Endothelial cell of umbilical vein (primary cell): Measurements from ENCODE around the gene CLDN9. TPM values are rescaled to one million over a fixed set of nuclear protein-coding genes. Genes with fewer than 3 reads are reported as not detected.
A peak's percentile ranks its signal among the peaks of the same experiment; 100 is the strongest.

Source experiments
- BruUV-seq: library from RNA; stranded (reverse); fragments of 400-500 nt; replicated peaks from 2 replicates; lab custom pipeline; 2021; lab: Mats Ljungman, UMichigan
- CTCF ChIA-PET: fragments of 300-600, 350-600 bp; sonication (Branson Sonifier 250); formaldehyde crosslinking; loops from one replicate; lab custom pipeline; 2021; ENCODE audit warnings: antibody characterized with exemption, inconsistent platforms; lab: Charles Lee
- POLR2A ChIA-PET: fragments of 300-600, 350-600 bp; sonication (Branson Sonifier 250); formaldehyde crosslinking; loops from one replicate; lab custom pipeline; 2021; ENCODE audit warnings: antibody characterized with exemption, inconsistent platforms; lab: Charles Lee
- DNase-seq: peaks from one replicate; pipeline ENCODE4 v3.0.0-alpha.2; 2011; ENCODE audit warnings: low read depth, low spot score
- FAIRE-seq: peaks from 2 replicates; lab custom pipeline; 2011; peaks lifted over from hg19 to GRCh38; lab: Jason Lieb, UNC
- H2AFZ ChIP-seq: 2 replicates; pipeline ENCODE4 v1.6.0; 2012; ENCODE audit warnings: low read depth, low read length, control low read depth, inconsistent platforms
- H3K27ac ChIP-seq: 2 replicates; pipeline ENCODE4 v1.5.1; 2011; ENCODE audit warnings: low read depth, mild to moderate bottlenecking, control low read depth, low read length, moderate library complexity; ENCODE audit not compliant: insufficient read depth
- H3K27me3 ChIP-seq, 2 experiments: 2 replicates each; pipeline versions ENCODE4 v1.6.0 to v1.6.1; 2011; ENCODE audit warnings: low read length in 2 of 2, mixed read lengths in 1 of 2; ENCODE audit not compliant: control insufficient read depth in 2 of 2, insufficient read depth in 2 of 2
- H3K36me3 ChIP-seq, 2 experiments: 2 replicates in 1 of 2; 3 replicates in 1 of 2; pipeline ENCODE4 v1.5.1; 2011; ENCODE audit warnings: low read length in 2 of 2, mild to moderate bottlenecking in 1 of 2, moderate library complexity in 1 of 2; ENCODE audit not compliant: control insufficient read depth in 2 of 2, insufficient read depth in 2 of 2; ENCODE audit errors: extremely low read depth in 1 of 2
- H3K4me1 ChIP-seq: 3 replicates; pipeline ENCODE4 v1.5.1; 2011; ENCODE audit warnings: mild to moderate bottlenecking, low read length; ENCODE audit not compliant: control insufficient read depth, insufficient read depth; ENCODE audit errors: extremely low read depth
- H3K4me2 ChIP-seq: 2 replicates; pipeline ENCODE4 v1.6.1; 2011; ENCODE audit warnings: low read length, control low read depth, mixed read lengths; ENCODE audit not compliant: insufficient read depth
- H3K4me3 ChIP-seq, 3 experiments: fragments of 200-600 bp in 1 of 3; sonication (generic), shearing (Covaris generic) in 1 of 3; replicated peaks in 1 of 3; 2 replicates each; pipeline ENCODE4 v1.5.1; 2011 to 2016; ENCODE audit warnings: control low read depth in 3 of 3, low read length in 3 of 3, mild to moderate bottlenecking in 2 of 3, inconsistent platforms in 1 of 3, low read depth in 1 of 3, moderate library complexity in 1 of 3; ENCODE audit not compliant: insufficient read depth in 1 of 3
- H3K79me2 ChIP-seq: 2 replicates; pipeline ENCODE4 v1.6.0; 2012; ENCODE audit warnings: low read length, inconsistent platforms; ENCODE audit not compliant: control insufficient read depth, insufficient read depth
- H3K9ac ChIP-seq: replicated peaks from 2 replicates; pipeline ENCODE3; 2011; ENCODE audit warnings: low read length, control low read depth; ENCODE audit not compliant: insufficient read depth; ENCODE audit errors: extremely low read depth
- H3K9me1 ChIP-seq: replicated peaks from 3 replicates; pipeline ENCODE4 v1.6.0; 2011; ENCODE audit warnings: mild to moderate bottlenecking, low read length; ENCODE audit not compliant: control insufficient read depth, insufficient read depth; ENCODE audit errors: extremely low read depth
- H3K9me3 ChIP-seq: replicated peaks from 2 replicates; pipeline ENCODE4 v1.5.1; 2012; ENCODE audit warnings: low read length, inconsistent platforms; ENCODE audit not compliant: control insufficient read depth, insufficient read depth
- H4K20me1 ChIP-seq: replicated peaks from 2 replicates; pipeline ENCODE3; 2011; ENCODE audit warnings: mild to moderate bottlenecking, low read length; ENCODE audit not compliant: control insufficient read depth, insufficient read depth; ENCODE audit errors: extremely low read depth
- EZH2 ChIP-seq: IDR thresholded peaks from 2 replicates; pipeline ENCODE4 v1.6.1; 2012; ENCODE audit warnings: borderline replicate concordance, low read depth, mild to moderate bottlenecking, moderate library complexity, low read length, inconsistent platforms; ENCODE audit not compliant: severe bottlenecking
- FOS ChIP-seq: IDR thresholded peaks from 2 replicates; pipeline ENCODE4 v1.6.1; 2011; ENCODE audit warnings: mild to moderate bottlenecking, low read length, moderate library complexity, borderline replicate concordance; ENCODE audit not compliant: insufficient read depth
- GATA2 ChIP-seq: IDR thresholded peaks from 2 replicates; pipeline ENCODE4 v1.7.0; 2011; ENCODE audit warnings: low read depth, mild to moderate bottlenecking, moderate library complexity, mixed read lengths, low read length; ENCODE audit not compliant: insufficient read length, insufficient read depth
- JUN ChIP-seq: IDR thresholded peaks from 2 replicates; pipeline ENCODE4 v1.6.1; 2011; ENCODE audit warnings: borderline replicate concordance, low read depth; ENCODE audit not compliant: insufficient read length, insufficient read depth
- MAX ChIP-seq: IDR thresholded peaks from 2 replicates; pipeline ENCODE4 v1.6.1; 2011; ENCODE audit not compliant: insufficient read depth, insufficient read length
- MYC ChIP-seq: IDR thresholded peaks from one replicate; pipeline ENCODE4 v1.6.1; 2011; ENCODE audit warnings: mild to moderate bottlenecking, low read depth, low read length
- POLR2A ChIP-seq: IDR thresholded peaks from 2 replicates; pipeline ENCODE4 v1.6.1; 2012; ENCODE audit warnings: low read depth, mild to moderate bottlenecking, control low read depth, low read length
- POLR2AphosphoS5 ChIP-seq: IDR thresholded peaks from 2 replicates; pipeline ENCODE4 v1.6.1; 2012; ENCODE audit warnings: low read depth, mild to moderate bottlenecking, control low read depth, low read length, moderate library complexity; ENCODE audit not compliant: insufficient read depth
- dilution Hi-C: fragments of 300-500 bp; cut with MboI; formaldehyde crosslinking; loops from one replicate; pipeline ENCODE4 v1.15.0; 2019; ENCODE audit warnings: low sequenced_read_pairs; ENCODE audit not compliant: extremely low pct_ligation_motif_present
- intact Hi-C: fragments of 100-400 bp; cut with micrococcal nuclease; formaldehyde crosslinking; loops from one replicate; pipeline ENCODE4 v1.10.0; 2022
- polyA plus RNA-seq, 4 experiments: library from polyadenylated mRNA; depleted of rRNA in 3 of 4; stranded (reverse) in 3 of 4; unstranded in 1 of 4; fragments of >200 nt; gene quantifications; 2 replicates each; pipeline versions ENCODE4 v1.2.1 to v1.2.3, GENCODE V29; 2011 to 2012; ENCODE audit warnings: missing spikeins in 1 of 4
- total RNA-seq: library from RNA; stranded (reverse); gene quantifications from 2 replicates; pipeline ENCODE4 v1.2.3, GENCODE V29; 2021
- TF ChIP-seq, protein P1 (sequence below), 2 donors: IDR thresholded peaks; 1 replicate in 1 of 2; 2 replicates in 1 of 2; pipeline ENCODE4 v1.5.1; 2011; ENCODE audit warnings: low read length in 2 of 2, mild to moderate bottlenecking in 2 of 2, moderate library complexity in 2 of 2, control low read depth in 1 of 2, inconsistent platforms in 1 of 2, low read depth in 1 of 2; ENCODE audit not compliant: insufficient read depth in 1 of 2; ENCODE audit errors: extremely low read depth in 1 of 2

Gene CLDN9
- total and polyA plus RNA-seq, 2 donors (not counting 3 experiments of a cell fraction or from before 2014, with no cell fraction given) = 0.06 TPM; not detected in 1

DNA sequence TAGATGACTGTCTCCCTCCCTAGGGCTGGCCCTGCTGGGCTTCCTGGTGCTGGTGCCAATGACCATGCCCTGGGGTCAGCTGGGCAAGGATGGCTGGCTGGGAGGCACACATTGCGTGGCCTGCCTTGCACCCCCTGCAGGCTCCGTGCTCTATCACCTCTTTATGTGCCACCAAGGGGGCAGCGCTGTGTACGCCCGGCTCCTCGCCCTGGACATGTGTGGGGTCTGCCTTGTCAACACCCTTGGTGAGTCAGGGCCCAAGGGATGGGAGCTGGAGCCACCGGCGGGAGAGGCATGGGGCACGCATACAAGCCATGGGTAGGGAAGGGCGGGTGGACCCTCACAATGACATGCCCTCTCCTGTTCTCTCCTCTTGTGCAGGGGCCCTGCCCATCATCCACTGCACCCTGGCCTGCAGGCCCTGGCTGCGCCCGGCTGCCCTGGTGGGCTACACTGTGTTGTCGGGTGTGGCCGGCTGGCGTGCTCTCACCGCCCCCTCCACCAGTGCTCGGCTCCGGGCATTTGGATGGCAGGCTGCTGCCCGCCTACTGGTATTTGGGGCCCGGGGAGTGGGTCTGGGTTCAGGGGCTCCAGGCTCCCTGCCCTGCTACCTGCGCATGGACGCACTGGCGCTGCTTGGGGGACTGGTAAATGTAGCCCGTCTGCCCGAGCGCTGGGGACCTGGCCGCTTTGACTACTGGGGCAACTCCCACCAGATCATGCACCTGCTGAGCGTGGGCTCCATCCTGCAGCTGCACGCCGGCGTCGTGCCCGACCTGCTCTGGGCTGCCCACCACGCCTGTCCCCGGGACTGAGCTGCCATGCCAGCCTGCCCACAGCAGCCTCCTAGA, 41.4 kb upstream of the CLDN9 start:
- peak; percentile 49 for TF ChIP-seq POLR2A
- no peak for TF ChIP-seq JUN
- no peaks in the 10 kb centered on the region for H3K9me1 ChIP-seq
- H3K27ac ChIP-seq = no peak overlapping the region
- CTCF ChIA-PET = interaction anchor here (2.4 kb wide), 1 partner anchor 10 kb away, joined by 10 read pairs; the partner anchor contains the start of gene PKMYT1
- no peak overlapping the region for H3K4me2 ChIP-seq
- no TSS peak for BruUV-seq
- FAIRE-seq (no peak), DNase-seq (no peak)
- H3K79me2 ChIP-seq = peaks cover 12% of the 10 kb centered on the region
- H3K27me3 ChIP-seq = peaks cover 3 to 18% of the 10 kb centered on the region in 2 experiments
- no peaks in the 10 kb centered on the region for H3K9me3 ChIP-seq
- no peak overlapping the region for H3K9ac ChIP-seq
- H2AFZ ChIP-seq = no peak overlapping the region
- POLR2A ChIA-PET = interaction anchor here (1.1 kb wide), 1 partner anchor 9 kb away, joined by 3 read pairs; the partner anchor contains the start of gene PKMYT1
- dilution Hi-C loops (no loop called here), intact Hi-C loops (no loop called here)
- H4K20me1 ChIP-seq = no peaks in the 10 kb centered on the region
- H3K4me3 ChIP-seq = no peak overlapping the region
- H3K36me3 ChIP-seq = peaks cover 0 to 2% of the 10 kb centered on the region in 2 experiments
- H3K4me1 ChIP-seq = peaks cover 9% of the 10 kb centered on the region

DNA sequence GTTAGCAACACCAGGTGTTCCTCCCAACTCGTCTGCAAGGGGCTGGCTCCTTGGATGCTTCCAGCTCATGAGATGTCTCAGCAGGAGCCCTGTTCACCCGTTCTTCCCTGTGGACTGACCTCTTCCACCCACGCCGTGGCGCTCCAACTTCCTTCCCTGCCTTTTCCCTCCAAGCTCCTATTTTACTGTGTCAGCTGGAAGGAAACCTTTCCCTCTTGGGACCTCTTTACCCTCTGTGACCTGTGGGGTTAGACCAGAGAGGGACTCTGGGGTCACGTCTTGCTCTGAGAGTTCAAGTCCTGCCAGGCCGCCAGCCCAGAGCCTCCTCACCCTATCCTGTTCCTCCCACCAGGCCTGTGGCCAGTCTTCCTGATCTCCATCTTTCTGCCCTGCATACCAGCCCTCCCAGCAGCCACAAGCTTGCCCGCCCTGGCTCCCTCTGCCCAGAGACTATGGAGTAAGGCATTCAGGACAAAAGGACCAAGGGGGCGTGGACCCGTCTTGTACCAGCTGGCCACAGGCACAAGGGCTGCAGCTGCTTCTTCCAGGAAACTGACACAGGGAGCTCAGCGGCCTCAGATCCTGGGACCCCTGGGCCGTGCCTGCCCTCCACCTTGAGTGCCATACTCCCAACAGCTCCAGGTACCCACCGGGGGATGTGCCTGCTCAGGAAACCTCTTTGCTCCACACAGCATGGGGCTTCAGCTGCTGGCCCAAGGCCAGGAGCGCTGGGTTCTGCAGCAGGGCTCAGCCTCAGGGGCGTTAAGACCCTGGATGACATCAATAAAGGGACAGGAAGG, 40.5 kb upstream of the CLDN9 start:
- ChIA-PET POLR2A (interaction anchor here (1.1 kb wide), 1 partner anchor 8 kb away, joined by 3 read pairs; the partner anchor contains the start of gene PKMYT1), CTCF (no interaction called here)
- H3K79me2 ChIP-seq = peaks cover 12% of the 10 kb centered on the region
- intact Hi-C loops (no loop called here), dilution Hi-C loops (no loop called here)
- peaks cover 9% of the 10 kb centered on the region for H3K4me1 ChIP-seq
- H3K27me3 ChIP-seq = peaks cover 3 to 10% of the 10 kb centered on the region in 2 experiments
- no peak overlapping the region for H3K9ac ChIP-seq
- H4K20me1 ChIP-seq = no peaks in the 10 kb centered on the region
- TF ChIP-seq MYC (no peak), MAX (no peak), POLR2A (no peak), EZH2 (no peak), GATA2 (no peak), JUN (no peak), POLR2AphosphoS5 (no peak), FOS (no peak)
- TF ChIP-seq, protein P1, sequence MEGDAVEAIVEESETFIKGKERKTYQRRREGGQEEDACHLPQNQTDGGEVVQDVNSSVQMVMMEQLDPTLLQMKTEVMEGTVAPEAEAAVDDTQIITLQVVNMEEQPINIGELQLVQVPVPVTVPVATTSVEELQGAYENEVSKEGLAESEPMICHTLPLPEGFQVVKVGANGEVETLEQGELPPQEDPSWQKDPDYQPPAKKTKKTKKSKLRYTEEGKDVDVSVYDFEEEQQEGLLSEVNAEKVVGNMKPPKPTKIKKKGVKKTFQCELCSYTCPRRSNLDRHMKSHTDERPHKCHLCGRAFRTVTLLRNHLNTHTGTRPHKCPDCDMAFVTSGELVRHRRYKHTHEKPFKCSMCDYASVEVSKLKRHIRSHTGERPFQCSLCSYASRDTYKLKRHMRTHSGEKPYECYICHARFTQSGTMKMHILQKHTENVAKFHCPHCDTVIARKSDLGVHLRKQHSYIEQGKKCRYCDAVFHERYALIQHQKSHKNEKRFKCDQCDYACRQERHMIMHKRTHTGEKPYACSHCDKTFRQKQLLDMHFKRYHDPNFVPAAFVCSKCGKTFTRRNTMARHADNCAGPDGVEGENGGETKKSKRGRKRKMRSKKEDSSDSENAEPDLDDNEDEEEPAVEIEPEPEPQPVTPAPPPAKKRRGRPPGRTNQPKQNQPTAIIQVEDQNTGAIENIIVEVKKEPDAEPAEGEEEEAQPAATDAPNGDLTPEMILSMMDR (IDR thresholded peaks at IDR 0.05; ENCODE audit: extremely low read depth in 1 of 2, insufficient read depth in 1 of 2, low read depth in 1 of 2, low read length in 2 of 2) = no peak
- H3K4me2 ChIP-seq = no peak overlapping the region
- H3K9me1 ChIP-seq = no peaks in the 10 kb centered on the region
- H3K9me3 ChIP-seq = no peaks in the 10 kb centered on the region
- BruUV-seq = no TSS peak
- FAIRE-seq (no peak), DNase-seq (no peak)
- H3K27ac ChIP-seq = no peak overlapping the region
- no peak overlapping the region for H3K4me3 ChIP-seq
- H3K36me3 ChIP-seq = peaks cover 0 to 2% of the 10 kb centered on the region in 2 experiments
- no peak overlapping the region for H2AFZ ChIP-seq
